Measurements from ENCODE around the gene SMIM28. TPM values are rescaled to one million over a fixed set of nuclear protein-coding genes. Genes with fewer than 3 reads are reported as not detected.
A peak's percentile ranks its signal among the peaks of the same experiment; 100 is the strongest.

Gene SMIM28
- total and polyA plus RNA-seq, 9 of the 15 experiments (the other 6 are each of a cell fraction or from before 2014, with no cell fraction given) = not detected

DNA sequence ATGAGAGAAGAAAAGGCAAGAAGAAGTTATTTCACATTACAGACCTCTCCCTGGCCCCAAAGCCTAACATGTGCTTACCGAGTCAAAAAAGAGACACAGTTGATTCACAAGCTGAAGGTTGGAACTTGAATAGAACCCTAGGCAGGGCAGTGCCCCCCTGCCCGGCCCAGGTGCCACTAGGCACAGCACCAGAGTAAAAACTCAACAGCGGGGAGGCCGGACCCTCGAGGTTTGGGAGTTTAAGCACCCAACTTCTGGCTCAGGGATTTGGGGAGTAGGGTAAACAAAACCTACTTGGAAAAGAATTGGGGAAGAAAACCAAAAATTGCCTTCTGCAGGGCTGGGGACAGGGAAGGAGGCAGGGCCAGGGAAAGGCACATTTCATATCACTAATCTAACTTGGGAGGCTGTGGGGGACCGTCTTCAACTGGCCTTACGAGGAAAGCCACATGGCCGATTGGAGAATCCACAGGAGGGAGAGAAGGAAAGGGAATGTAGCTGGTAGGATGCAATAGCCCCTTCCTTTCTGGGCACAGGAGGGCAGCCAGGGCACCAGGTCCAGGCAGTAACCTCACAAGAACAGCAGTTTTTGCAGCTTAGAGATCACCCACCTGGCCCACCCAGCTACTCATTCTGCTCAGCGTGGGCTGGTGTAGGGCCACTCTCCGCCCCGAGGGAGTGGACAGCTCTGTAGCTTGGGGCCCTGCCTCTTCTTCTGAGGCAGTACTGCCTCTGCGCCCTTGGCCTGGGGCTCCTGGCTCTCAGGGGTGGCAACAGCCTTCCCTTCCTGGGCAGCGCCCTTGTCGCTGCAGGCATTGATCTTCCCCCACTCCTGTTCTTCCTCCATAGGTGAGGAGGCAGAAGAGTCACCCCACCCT is 24.5 kb downstream of the SMIM28 start:
- Histone ChIP-seq H3K4me1 (replicated peaks in 1 of 2; ENCODE audit: control insufficient read depth in 2 of 2, insufficient read depth in 2 of 2, low read length in 2 of 2) (peaks cover 10 to 23% of the 10 kb centered on the region in 2 experiments), H3K36me3 (ENCODE audit: control insufficient read depth, insufficient read depth, low read length) (peaks cover 16% of the 10 kb centered on the region; the same call in 2 of the 3 replicates), H2AFZ (ENCODE audit: low read depth, low read length) (peak overlapping the region; percentile 55; the same call in 1 of the 2 replicates), H3K4me2 (ENCODE audit: insufficient read depth, low read length) (no peak overlapping the region), H3K27me3 (ENCODE audit: control insufficient read depth in 2 of 2, insufficient read depth in 2 of 2, low read length in 2 of 2) (no peaks in the 10 kb centered on the region), H4K20me1 (replicated peaks; ENCODE audit: control insufficient read depth, insufficient read depth, low read length) (no peaks in the 10 kb centered on the region), H3K4me3 (no peak overlapping the region), H3K79me2 (ENCODE audit: control insufficient read depth, insufficient read depth, low read length) (peaks cover 11% of the 10 kb centered on the region; the same call in 2 of the 3 replicates), H3K9me1 (ENCODE audit: control insufficient read depth, insufficient read depth, low read length) (no peaks in the 10 kb centered on the region), H3K9ac (ENCODE audit: insufficient read depth in 1 of 2, low read depth in 2 of 2, low read length in 2 of 2) (no peak overlapping the region), H3K27ac (ENCODE audit: extremely low read depth, low read depth, low read length) (no peak overlapping the region), H3K9me3 (replicated peaks; ENCODE audit: control insufficient read depth, insufficient read depth, low read depth, low read length) (no peaks in the 10 kb centered on the region)
- no TSS peak for BruUV-seq (replicated peaks)
- POLR2A ChIA-PET = interaction anchor here (0.5 to 1.4 kb wide), 3 partner anchors 17 to 972 kb away, joined by 3 to 8 read pairs (median 3); partner anchors contain the start of gene CITED2
- intact Hi-C loops (cut with micrococcal nuclease) = loop anchor here (5.0 kb wide), 2 partner anchors 115 to 400 kb away; no protein-coding TSS in a partner anchor
- CTCF ChIA-PET (ENCODE audit: low intra/inter-chr PET ratio) = no interaction called here
- FAIRE-seq (no peak), DNase-seq (ENCODE audit: extremely low read depth in 1 of 4, low spot score in 3 of 4) (no peak), ATAC-seq (no peak)
- in situ Hi-C loops (cut with MboI) = no loop called here
- WGBS (ENCODE audit: insufficient coverage, low coverage, missing lambda C conversion rate) = 74% methylated on average over 12 of the region's 14 CpGs
- TF ChIP-seq, protein P1, sequence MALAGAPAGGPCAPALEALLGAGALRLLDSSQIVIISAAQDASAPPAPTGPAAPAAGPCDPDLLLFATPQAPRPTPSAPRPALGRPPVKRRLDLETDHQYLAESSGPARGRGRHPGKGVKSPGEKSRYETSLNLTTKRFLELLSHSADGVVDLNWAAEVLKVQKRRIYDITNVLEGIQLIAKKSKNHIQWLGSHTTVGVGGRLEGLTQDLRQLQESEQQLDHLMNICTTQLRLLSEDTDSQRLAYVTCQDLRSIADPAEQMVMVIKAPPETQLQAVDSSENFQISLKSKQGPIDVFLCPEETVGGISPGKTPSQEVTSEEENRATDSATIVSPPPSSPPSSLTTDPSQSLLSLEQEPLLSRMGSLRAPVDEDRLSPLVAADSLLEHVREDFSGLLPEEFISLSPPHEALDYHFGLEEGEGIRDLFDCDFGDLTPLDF (CRISPR knock-in tag; IDR thresholded peaks at IDR 0.05) = no peak
- TF ChIP-seq ZNF124 (CRISPR knock-in tag; IDR thresholded peaks at IDR 0.05) (0 out of 2 replicates have a peak, but pooled peaks have one; percentile 29), MBD2 (IDR thresholded peaks at IDR 0.05; ENCODE audit: borderline replicate concordance, low read depth) (no peak), NCOA1 (IDR thresholded peaks at IDR 0.05; ENCODE audit: low read depth) (no peak)
